NCI-H2107 treated with DMSO at 0.1 percent for 48 hours (cell line): Measurements from ENCODE around the gene AFDN.
"Not testable (repeated sequence)": the region's sequence is repeated elsewhere in the genome, so short reads cannot be mapped to it uniquely, and the experiment has no call there.

ENCODE experiments used
- DNase-seq: peaks from one replicate; lab custom pipeline; 2025; ENCODE audit not compliant: unreplicated experiment; lab: John Stamatoyannopoulos, UW

The AFDN gene

DNA sequence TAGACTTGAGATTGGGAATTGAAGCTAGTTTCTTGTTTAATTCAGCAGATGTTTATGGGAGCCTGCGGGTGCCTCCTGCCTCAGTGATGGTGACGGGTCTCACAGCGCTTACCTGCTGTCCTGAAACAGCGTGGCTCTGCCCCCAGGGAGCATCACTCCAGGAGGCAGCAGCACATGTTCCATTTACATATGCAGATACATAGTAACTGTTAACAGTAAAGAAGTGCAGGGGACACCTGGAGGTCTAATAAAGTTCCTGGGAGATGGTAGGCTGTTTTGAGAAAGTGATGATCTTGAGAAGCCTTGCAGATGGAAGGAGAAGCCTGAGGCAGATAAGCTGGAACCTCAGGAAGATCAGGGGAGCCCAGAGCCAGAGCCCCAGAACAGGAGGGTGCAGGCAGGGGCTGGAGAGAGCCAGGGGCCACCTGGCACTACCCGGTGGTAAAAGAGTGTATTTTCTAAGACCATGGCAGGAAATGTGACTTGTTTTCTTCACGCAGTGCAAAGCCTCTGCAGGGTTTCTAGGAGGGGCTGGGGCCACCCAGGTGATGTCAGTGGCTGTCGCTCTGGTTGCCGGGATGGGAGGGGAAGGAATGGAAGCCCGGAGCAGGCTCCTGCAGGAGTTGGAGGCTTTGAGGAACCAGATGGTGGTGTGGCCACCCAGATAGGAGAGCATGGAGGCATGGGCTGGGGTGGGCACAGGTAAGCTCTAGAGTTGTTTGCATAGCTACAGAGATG, 146.6 kb downstream of the AFDN start:
- DNase-seq: no peak

DNA sequence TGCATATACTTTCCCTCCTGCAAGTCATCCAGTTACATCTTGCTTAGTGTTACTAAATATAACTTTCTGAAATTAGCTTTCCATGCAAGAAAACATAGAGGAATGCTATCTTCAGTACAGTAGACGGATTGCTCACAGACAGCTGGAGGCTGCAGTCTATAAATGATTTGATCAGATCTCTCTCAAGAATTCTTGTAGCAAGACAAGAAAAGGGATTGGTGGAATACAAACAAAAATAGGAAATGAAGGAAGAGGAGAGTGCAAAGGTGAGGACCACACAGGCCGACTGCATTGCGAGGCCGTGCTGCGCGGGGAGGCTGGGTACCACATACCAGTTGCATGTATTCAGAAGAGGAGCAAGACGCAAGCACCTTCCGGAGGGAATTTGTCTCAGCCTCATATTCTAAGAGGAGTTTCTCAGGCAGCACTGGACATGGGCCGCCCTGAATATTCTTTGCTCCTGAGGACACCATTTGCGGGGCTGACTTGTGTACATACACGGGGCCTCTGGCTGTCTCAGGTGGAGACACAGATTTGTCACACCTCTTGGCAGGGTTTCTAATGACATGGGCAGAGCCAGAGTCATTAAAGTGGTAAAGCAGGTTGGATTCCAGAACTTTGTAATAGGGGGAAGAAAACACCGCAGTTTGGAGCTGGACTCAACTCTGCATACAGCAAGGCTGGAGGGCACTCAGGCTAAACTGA, 148.1 kb downstream of the AFDN start:
- no peak for DNase-seq

DNA sequence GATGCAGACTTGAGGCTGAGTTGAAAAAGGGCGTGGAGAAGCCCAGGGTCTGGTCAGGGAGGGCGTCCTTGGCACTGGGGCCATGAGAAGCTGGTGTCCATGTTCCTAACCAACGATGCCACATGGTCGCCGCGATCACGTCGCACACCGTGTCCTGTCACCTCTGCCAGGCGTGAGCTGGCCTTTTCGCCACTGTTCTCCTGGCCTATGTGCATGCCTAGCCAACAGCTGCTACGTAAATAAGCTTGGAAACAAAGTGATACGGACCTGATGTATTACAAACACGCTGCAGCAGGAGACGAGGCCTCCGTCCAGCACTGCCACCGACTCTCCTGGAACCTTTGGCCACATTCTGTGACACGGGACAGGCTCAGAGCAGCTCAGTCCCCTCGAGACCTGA, 148.7 kb downstream of the AFDN start:
- DNase-seq: no peak

DNA sequence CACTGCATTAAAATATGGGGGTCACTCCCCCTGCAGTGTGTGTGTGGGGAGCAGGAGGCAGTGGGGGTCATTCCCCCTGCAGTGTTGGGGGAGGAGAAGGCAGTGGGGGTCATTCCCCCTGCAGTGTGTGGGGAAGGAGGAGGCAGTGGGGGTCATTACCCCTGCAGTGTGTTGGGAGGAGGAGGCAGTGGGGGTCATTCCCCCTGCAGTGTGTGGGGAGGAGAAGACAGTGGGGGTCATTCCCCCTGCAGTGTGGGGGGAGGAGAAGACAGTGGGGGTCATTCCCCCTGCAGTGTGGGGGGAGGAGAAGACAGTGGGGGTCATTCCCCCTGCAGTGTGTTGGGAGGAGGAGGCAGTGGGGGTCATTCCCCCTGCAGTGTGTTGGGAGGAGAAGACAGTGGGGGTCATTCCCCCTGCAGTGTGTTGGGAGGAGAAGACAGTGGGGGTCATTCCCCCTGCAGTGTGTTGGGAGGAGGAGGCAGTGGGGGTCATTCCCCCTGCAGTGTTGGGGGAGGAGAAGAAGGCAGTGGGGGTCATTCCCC, 149.5 kb downstream of the AFDN start:
- not testable (repeated sequence) for DNase-seq

DNA sequence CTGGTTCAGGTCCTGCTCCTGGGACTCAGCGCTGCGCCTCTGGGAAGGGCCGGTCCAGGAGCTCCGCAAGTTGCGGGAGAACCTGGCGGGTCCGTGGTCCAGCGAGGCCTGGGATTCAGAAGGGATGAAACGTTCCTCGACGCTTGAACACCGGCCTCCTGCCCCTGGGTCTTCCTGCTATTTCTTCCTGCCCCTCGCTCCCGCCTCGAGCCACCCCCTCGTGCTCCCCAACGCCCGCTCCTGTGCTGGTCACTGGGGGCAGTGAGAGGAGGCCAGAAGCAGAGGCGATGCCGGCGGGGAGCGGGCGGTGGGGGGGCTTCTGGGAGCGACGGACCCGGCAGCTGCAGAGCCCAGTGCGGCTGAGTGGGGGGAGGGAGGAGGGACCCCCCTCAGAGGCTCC, 150.0 kb downstream of the AFDN start:
- no peak for DNase-seq

DNA sequence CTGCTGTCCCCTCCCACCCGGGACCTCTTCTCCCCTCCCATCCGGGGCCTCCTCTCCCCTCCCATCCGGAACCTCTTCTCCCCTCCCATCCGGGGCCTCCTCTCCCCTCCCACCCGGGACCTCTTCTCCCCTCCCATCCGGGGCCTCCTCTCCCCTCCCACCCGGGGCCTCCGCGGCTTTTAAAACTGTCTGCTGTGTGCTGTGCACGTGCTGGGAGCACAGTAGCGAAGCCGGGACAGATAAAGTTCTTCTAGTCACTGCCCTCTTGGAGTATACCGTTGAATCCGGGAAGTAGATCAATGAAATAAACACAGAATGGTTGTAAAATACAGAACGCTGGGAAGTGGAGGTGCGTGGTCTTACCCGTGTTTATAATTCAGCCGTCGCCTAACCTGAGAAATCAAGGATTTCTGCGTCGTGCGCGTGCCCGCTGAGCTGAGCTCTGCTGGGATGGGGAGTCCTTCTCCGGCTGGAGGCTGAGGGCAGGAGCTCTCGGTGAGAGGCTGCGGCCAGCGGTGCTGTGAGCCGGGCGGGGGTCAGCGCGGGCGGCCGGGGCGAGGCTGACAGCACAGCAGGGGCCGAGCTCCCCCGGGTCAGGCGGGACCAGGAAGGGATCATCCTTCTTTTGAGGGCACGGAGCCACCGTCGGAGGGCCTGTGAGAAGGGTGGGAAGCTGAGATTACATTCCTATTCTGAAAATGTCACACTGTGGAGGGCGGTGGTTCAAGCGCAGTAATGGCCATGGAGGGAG, 151.2 kb downstream of the AFDN start:
- no peak for DNase-seq

DNA sequence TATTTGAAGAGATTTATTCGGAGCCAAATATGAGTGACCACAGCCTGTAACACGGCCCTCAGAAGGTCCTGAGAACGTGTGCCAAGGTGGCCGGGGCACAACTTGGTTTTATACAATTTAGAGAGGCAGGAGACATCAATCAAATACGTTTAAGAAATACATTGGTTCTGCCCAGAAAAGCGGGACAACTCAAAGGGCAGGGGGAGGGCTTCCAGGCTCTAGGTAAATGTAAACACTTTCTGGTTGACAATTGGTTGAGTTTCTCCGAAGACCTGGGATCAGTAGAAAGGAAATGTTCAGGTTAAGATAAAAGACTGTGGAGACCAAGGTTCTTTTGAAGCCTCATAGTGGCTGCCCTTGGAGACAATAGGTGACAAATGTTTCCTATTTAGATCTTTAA, 151.9 kb downstream of the AFDN start:
- no peak for DNase-seq

DNA sequence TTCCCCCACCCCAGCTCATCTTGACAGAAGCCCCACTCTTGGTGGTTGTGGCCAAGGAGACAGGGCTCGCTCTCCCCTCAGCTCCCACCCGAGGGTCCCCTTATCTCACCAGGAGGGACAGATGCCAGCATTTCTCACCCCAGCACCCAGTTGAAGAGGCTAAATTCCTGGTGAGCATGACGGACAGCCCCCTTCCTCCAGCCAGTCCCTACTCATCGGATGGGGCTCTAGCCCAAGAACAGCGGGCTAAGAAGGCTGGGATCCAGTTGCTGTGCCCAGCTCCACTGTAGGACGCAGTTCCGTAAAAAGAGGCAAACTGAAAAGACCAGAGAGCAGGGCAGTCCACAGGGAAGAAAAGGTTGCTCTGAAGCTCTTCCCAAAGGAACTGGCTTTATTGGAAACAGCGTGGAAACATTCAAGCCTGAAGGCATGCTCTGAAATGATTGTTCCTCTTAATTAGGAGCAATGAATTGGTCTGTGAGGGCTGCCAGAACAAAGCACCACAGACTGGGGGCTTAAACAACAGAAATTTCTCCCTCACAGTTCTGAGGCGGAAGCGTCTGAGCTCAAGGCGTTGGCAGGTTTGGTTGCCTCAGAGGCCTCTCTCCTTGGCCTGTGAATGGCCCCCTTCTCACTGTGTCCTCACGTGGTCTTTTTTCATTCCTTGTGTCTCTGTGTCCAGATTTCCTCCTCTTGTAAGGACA, 152.9 kb downstream of the AFDN start:
- no peak for DNase-seq

DNA sequence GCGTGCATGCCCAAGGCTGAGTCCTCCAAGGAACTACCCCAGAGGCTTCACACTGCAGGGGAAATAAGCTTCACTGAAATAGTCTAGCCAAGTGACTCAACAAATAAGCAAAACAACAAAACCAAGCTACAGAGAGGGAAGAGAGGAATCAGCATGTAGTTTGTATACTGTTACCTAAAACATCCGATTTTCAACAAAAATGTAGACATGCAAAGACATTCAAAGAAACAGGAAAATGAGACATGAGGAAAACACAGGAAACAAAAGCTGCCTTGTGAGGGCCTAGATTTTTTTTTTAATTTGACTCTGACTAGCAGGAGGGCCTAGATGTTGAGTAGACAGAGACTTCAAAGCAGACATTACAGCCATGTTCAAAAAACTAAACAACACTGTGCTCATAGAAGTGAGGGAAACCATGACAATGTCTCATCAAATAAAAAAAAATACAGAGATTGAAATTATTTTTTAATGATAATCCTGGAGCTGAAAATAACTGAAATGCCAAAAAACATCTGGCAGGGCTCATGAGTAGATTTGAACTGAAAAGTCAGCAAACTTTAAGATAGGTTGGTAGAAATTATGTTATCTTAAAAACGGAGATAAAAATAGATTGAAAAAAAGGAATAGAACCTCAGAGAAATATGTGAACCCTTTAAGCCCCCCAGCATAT, 154.3 kb downstream of the AFDN start:
- DNase-seq: no peak

DNA sequence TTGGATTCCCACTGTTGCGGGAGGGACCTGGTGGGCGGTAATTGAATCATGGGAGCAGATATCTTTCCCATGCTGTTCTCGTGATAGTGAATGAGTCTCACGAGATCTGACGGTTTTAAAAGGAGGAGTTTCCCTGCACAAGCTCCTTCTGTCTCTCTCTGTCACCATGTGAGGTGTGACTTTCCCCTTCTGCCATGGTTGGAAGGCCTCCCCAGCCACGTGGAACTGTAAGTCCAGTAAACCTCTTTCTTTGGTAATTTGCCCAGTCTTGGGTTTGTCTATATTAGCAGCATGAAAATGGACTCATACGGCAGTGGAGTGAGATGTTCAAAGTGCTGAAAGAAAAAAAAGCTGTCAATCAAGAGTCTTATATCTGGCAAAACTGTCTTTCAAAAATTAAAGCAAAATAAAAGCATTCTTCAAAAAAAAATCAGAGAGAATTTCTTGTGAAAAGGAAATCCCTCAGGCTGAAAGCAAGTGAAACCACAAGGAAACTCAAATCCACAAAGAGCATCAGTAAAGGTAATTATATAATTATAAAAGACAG, 155.3 kb downstream of the AFDN start:
- no peak for DNase-seq

DNA sequence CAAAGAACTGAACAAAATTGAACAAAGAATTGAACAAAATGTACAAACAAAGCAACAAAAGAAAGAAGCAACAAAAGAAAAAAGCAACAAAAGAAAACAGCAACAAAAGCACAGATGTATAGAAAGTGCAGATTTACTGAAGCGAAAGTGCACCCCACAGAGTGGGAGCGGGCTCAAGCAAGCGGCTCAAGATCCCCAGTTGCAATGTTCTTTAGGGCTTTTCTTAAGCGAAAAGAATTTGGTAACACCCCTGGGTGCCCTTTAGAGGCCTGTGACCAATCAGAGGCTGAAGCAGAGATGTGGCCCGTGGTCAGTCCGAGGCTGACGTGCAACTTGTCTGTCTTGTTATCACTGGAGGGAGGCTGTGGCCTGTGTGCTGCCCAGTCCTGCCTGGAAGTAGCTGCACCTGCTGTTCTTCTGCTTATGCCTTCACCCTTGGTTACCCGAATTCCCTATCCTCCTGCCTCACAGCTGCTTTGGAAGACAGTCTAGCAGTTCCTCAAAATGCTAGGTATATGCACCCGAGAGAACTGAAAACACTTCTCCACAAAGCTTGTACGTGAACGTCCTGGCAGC, 157.5 kb downstream of the AFDN start:
- no peak for DNase-seq

DNA sequence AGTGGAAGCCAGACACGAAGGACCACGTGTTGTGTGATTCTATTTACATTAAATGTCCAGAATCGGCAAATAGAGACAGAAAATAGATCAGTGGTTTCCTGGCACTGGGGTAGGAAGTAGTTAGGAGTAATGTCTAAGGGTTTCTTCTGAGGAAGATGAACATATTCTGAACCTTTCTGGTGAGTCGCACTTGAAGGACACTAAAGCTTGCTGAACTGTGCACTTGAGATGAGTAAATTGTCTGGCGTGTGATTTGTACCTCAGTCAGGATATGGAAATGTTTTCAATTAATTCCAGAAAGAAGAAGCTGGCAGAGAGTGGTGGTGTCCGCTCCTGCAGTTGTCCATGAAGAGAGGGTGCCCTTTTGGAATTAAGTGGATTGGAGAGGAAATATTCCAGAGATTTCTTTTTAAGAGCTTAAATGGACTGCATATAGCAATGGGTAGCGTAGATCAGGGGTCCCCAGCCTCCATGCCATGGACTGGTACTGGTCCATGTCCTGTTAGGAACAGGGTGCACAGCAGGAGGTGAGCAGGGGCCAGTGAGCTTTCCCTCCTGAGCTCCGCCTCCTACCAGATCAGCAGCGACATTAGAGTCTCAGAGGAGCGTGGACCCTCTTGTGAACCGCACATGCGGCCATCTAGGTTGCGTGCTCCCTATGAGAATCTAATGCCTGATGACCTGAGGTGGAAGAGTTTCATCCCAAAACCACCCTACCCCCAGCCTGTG, 158.3 kb downstream of the AFDN start:
- DNase-seq: no peak

DNA sequence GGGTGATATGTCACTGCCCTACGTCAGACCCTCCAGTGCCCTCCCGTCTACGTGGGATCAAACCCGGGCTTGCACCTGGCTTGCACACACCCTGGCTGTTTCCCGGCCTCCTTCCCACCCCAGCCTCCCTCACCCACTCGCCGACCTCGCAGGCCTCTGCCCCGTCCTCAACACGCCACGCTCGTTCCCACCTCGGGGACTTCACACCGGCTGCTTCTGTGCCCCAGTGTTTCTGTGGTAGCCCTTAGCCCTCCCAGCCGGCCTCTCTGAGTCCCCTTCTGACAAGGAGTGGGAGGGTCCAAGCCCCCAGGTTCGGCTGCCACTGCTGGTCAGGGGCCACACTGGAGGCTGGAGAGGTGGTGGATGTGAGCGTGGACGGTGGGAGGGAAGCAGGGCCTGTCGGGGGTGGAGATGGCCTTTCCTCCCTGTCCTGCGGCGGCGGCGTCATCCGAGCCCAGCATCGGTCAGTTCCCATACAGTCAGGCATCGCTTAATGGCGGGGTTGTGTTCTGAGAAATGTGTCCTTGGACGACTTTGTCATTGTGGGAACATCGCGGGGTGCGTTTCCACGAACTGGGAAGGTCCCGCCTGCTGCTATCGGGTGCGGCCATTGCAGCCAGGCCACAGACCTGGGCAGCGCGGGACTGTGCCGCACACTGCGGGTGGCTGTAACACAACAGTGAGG, 159.3 kb downstream of the AFDN start:
- DNase-seq: no peak

DNA sequence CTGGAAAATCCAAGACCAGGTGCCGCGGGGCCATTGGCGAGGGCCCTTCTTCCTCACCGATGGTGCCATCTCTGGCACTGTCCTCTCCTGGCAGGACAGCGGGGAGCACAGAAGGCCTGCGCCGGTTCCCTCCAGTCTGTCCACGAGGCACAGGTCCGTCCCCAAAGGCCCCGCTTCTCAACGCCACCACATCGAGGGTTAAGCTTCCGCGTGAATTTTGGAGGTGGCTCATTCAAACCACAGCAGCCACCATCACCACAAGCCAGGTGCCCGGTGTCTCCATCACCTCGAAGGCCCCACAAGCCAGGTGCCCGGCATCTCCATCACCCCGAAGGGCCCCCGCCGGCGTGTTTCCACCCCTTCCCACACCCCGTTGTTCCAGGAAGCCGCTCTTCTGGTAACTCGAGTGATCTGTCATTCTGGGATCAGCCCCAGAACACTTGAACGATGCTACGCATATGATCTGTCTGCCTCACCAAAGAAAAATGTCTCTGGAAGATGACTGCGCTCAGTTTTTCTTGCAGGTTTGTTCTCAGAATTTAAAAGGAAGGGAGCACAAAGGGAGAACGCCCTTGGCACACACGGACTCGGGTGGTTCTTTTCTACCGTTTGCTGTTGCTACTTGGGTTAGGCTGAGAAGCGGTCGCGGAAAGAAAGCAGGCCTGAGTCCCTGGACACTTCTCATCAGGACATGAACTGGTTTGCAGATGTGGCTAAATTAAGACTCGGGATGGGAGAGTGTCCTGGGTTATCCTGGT, 160.9 kb downstream of the AFDN start:
- no peak for DNase-seq

DNA sequence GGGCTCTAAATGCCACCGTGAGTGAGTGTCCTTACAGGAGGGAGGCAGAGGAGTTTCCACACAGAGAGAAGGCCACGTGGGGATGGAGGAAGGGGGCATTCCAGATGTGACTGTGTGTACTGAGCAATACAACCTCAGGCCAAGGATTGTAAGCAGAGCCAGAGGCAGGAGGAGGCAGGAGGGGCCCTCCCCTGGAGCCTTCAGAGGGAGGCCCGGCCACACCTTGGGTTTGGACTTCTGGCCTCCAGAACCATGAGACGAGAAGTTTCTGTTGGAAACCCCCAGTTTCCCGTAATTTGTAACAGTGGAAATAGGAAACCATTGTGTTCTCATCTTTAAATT, 161.4 kb downstream of the AFDN start:
- no peak for DNase-seq

DNA sequence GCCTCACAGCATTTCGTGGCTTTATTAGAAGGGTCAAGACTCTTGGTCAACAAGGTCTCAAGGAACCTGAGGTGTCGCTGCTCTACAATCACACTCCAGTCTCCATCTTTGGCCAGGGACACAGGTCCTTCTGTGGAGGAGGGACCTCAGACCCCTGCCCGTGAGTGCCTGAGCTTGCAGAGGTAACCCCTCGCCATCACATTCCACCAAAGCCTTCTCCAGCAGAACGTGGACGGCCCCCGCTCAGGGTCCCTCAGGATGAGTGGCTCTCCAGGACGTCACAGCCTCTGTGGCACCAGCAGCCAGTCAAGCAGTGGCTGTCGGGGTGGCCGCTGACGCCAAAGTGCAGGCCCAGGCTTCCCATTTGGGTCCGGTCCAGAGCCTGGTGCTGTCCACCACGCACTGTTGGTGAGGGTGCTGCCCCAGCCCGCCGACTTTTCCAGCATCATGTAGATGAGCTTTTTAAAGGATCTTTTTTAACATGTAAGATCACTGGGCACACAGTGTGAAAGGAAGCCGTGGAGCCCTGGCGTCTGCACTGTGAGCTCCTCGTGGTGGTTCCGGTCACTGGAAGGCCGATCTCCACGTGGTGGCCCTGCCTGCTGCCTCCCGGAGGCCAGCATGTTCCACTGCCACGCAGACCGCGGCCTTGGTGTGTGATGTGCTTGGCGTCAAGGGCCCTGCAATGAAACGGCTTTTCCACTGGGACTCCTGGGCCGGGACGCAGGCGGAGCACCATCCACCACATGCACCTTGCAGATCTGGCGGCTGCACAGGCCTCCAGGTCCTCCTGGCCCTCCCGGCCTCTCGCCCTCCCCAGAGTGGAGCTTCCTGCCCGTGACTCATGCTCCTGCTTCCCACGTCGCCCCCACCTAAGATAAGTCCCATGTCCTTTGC, 162.5 kb downstream of the AFDN start:
- DNase-seq: no peak
